IPS-18a (cell line): ENCODE measurements around the gene CPAMD8.
"Not testable (repeated sequence)": the region's sequence is repeated elsewhere in the genome, so short reads cannot be mapped to it uniquely, and the experiment has no call there.

Experiments
- H3K27ac ChIP-seq: one replicate; pipeline ENCODE4 v1.5.1; 2013; ENCODE audit warnings: low read length
- H3K27me3 ChIP-seq: one replicate; pipeline ENCODE4 v1.6.1; 2013; ENCODE audit warnings: mild to moderate bottlenecking, low read length; ENCODE audit not compliant: control insufficient read depth, insufficient read depth
- H3K36me3 ChIP-seq: one replicate; pipeline ENCODE4 v1.6.1; 2013; ENCODE audit warnings: low read depth, low read length; ENCODE audit not compliant: control insufficient read depth
- H3K4me1 ChIP-seq: one replicate; pipeline ENCODE4 v1.6.1; 2013; ENCODE audit warnings: low read depth, low read length; ENCODE audit not compliant: control insufficient read depth
- H3K4me3 ChIP-seq: one replicate; pipeline ENCODE4 v1.5.1; 2013; ENCODE audit warnings: low read length
- H3K9ac ChIP-seq: one replicate; pipeline ENCODE4 v1.6.1; 2013; ENCODE audit warnings: mild to moderate bottlenecking, low read length, moderate library complexity
- H3K9me3 ChIP-seq: one replicate; pipeline ENCODE4 v1.6.1; 2013; ENCODE audit warnings: low read depth, low read length; ENCODE audit not compliant: control insufficient read depth

The CPAMD8 gene

DNA sequence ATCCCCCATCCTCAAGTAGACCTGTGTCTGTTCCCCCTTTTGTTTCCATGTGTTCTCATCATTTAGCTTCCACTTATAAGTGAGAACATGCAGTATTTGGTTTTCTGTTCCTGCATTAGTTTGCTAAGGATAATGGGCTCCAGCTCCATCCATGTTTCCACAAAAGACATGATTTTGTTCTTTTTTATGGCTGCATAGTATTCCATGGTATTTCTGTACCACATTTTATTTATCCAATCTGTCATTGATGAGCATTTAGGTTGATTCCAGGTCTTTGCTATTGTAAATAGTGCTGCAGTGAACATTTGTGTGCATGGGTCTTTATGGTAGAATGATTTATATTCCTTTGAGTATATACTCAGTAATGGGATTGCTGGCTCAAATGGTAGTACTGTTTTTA is 68.3 kb downstream of the CPAMD8 start:
- not testable (repeated sequence) for H3K36me3 ChIP-seq, H3K27ac ChIP-seq, H3K27me3 ChIP-seq, H3K9ac ChIP-seq, H3K4me3 ChIP-seq, H3K4me1 ChIP-seq, H3K9me3 ChIP-seq

DNA sequence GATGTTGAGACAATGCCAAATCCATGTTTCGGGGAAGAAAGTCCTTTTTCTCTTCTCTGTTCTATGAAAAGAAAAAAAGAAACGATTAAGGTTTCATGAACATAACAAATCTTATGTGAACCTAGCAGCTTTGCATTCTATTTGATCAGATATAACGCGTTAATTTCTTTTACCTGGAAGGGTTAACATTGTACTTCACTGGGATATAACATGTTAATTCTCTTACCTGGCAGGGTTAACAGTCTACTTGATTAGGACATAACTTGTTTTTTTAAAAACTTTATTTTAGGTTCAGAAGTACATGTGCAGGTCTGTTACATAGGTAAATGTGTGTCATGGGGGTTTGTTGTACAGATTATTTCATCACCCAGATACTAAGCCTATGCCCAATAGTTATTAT is 68.8 kb downstream of the CPAMD8 start:
- Histone ChIP-seq H3K9me3 (no peaks in the 10 kb centered on the region), H3K9ac (no peak overlapping the region), H3K4me3 (no peak overlapping the region), H3K4me1 (peaks cover 4% of the 10 kb centered on the region), H3K27me3 (no peaks in the 10 kb centered on the region), H3K27ac (no peak overlapping the region), H3K36me3 (no peaks in the 10 kb centered on the region)

DNA sequence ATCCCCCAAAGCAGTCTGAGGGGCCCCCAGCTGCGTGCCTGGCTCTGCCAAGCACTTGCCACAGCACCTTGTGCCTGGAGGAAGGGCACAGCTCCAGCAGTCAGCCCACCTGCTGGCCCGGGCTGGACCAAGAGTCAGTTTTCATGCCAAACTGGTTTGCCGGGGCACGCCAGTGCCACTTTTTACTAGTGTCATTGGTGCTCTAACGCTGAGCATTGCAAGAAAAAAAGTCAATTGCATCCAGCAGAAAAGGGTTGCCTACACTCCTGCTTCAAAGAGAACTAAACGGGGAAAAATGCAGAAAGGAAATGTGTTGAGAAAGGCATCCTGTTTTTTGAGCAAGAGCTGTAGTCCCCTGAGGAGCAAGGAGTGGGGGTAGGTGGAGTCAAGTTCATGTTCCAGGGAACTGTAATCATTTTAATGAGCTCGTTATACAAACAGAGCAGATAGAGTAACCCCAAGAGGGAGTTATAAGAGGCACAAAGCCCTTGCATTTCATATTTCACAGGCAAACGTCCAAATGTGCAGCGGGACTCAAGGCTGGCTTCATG is 69.4 kb downstream of the CPAMD8 start:
- H3K9ac ChIP-seq, result no peak overlapping the region
- H3K4me3 ChIP-seq, result no peak overlapping the region

DNA sequence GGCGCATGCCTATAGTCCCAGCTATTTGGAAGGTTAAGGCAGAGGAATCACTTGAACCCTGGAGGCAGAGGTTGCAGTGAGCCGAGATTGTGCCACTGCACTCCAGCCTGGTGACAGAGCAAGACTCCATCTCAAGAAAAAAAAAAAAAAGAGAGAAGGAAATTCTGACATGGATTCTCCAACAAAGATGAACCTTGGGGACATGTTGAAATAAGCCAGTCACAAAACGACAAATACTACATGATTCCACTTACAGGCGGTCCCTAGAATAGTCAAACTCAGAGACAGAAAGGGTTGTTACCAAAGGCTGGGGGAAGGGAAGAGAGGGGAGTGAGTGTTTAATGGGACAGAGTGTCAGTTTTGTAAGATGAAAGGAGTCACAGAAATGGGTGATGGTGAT is 71.4 kb downstream of the CPAMD8 start:
- Histone ChIP-seq H3K4me1 (no peaks in the 10 kb centered on the region), H3K4me3 (no peak overlapping the region), H3K27ac (no peak overlapping the region), H3K9me3 (no peaks in the 10 kb centered on the region), H3K27me3 (no peaks in the 10 kb centered on the region), H3K9ac (no peak overlapping the region), H3K36me3 (no peaks in the 10 kb centered on the region)

More for the DNA sequence above, 69.4 kb downstream of the CPAMD8 start:
- H3K27ac ChIP-seq, result no peak overlapping the region
- no peaks in the 10 kb centered on the region for H3K9me3 ChIP-seq
- H3K4me1 ChIP-seq, result peaks cover 4% of the 10 kb centered on the region
- no peaks in the 10 kb centered on the region for H3K36me3 ChIP-seq
- no peaks in the 10 kb centered on the region for H3K27me3 ChIP-seq

DNA sequence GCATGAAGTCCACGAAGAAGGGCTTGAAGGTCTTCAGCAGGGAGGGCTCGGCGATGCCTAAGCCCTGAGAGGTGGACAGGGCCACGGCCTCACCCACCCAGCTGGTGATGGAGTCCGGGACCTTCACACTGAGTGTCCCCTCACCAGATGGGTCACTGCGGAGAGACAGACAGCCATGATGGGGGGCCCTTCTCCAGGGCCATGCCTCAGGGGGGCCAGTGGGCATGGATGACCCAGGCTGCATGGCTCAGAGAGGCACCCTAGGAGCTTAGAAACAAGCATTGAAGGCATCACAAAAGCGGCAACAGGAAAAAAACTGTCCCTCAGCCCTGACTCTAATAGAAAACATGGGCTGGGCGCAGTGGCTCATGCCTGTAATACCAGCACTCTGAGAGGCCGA is 74.6 kb downstream of the CPAMD8 start:
- Histone ChIP-seq H3K9me3 (no peaks in the 10 kb centered on the region), H3K4me1 (no peaks in the 10 kb centered on the region)

DNA sequence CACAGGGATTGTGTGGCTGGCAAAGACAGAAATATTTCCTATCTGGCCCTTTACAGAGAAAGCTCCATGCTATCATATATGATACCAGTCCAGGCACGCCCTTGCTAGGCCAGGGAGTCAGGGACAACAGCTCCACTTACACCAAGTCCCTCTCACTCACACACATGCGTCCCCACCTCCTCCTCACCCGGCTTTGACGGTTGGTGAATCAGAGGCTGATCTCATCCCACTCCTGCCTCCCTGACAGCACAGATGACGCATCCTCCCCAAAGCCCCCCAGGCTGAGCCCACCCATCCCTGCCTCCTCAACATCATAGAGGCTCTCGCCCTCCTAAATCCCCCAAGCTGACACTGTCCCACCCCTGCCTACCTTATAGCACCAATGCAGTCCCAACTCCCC is 75.1 kb downstream of the CPAMD8 start:
- no peak overlapping the region for H3K9ac ChIP-seq
- H3K9me3 ChIP-seq, result no peaks in the 10 kb centered on the region
- H3K36me3 ChIP-seq, result no peaks in the 10 kb centered on the region
- no peak overlapping the region for H3K4me3 ChIP-seq
- no peaks in the 10 kb centered on the region for H3K27me3 ChIP-seq
- H3K27ac ChIP-seq, result no peak overlapping the region
- no peaks in the 10 kb centered on the region for H3K4me1 ChIP-seq

More for the DNA sequence above, 74.6 kb downstream of the CPAMD8 start:
- no peaks in the 10 kb centered on the region for H3K36me3 ChIP-seq
- H3K9ac ChIP-seq, result no peak overlapping the region
- H3K4me3 ChIP-seq, result no peak overlapping the region
- no peaks in the 10 kb centered on the region for H3K27me3 ChIP-seq
- no peak overlapping the region for H3K27ac ChIP-seq

DNA sequence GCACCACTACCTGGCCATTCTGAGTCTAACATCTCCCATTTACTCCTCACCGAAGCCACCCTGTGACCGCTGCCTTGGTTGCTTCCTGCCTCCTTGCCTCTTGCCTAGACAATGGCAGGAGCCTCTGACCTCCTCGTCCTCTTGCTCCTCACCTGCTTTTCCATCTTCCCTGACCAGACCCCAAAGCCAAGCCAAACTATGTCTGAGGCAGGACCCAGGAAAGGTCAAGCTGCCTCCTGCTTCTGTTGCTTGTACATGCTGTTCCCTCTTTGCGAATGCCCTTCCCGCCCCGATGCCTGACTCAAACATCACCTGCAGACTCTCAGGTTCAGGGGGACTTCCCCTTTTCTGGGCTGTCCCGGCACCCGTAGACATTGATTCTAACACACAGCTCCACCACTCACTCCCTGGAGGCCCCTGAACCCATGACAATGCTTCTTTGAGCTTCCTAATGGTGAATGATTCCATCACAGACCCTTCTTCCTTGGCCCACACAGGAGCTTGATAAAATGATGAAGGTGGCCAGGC is 77.0 kb downstream of the CPAMD8 start:
- Histone ChIP-seq H3K36me3 (no peaks in the 10 kb centered on the region), H3K4me3 (no peak overlapping the region), H3K9me3 (no peaks in the 10 kb centered on the region), H3K4me1 (no peaks in the 10 kb centered on the region), H3K27me3 (no peaks in the 10 kb centered on the region), H3K27ac (no peak overlapping the region), H3K9ac (no peak overlapping the region)

DNA sequence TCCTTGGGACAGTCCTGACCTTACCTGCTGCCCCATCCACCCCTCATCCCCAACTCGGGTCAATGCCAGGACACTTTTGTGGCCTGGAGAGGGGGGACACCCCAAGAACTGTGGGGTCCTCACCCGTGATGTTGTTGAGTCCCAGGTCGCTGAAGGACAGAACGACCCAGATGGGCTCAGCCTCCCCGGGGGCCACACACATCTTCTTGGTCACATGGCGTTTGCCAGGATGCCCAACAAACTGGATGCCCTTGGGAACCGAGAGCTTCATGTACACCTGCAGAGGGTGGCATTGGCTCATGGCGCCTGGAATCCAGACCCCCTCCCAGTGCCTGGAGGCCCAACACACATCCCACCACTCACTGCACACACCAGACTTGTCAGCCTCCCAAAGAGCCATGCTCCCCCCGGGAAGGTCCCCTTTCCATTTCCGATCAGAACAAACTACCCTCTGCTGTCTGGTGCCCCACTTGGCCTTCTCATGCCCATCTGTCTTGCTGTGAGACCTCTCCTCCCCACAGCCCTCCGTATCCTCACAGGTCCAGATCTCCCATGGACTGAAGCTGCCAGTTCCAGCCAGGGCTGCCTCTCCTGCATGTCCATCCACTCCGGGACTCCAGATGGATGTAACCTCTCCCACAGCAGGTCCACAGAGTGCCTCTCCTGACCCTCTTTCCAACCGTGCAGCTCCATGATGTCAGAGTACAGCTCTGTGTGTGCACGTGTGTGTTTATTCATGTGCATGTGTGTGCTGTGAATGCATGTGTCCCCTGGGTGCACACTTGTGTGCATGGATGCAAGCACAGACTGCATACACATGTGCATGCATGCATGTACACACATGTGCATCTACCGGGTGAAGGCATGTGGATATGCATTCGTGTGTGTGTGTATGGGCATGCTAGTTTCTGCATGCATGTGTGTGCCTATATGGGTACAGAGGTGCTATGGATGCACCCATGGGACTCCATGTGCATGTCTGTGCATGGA is 79.4 kb downstream of the CPAMD8 start:
- H3K4me3 ChIP-seq, result no peak overlapping the region
- no peak overlapping the region for H3K9ac ChIP-seq
- no peak overlapping the region for H3K27ac ChIP-seq
- H3K27me3 ChIP-seq, result no peaks in the 10 kb centered on the region
- no peaks in the 10 kb centered on the region for H3K36me3 ChIP-seq
- H3K9me3 ChIP-seq, result no peaks in the 10 kb centered on the region
- H3K4me1 ChIP-seq, result no peaks in the 10 kb centered on the region

DNA sequence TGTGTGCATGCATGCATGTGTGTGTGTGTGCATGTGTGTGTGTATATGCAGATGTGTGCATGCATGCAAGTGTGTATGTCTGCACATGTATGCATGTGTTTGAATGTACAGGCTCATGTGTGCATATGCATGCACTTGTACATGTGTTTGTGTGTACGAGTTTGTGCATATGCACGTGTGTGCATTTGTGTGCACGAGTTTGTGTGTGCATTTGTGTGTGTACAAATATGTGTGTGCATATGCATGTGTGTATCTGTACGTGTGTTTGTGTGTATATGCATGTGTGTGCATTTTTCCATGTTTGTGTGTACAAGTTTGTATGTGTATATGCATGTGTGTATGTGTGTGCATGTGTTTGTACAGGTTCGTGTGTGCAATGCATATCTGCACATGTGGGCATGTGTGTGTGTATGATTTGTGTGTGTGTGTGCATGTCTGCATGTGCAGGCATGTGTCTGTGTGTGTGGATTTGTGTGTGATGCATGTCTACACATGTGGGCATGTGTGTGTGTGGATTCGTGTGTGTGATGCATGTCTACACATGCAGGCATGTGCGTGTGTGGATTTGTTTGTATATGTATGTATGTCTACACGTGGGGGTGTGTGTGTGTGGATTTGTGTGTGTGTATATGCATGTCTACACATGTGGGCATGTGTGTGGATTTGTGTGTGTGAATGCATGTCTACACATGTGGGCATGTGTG is 80.7 kb downstream of the CPAMD8 start:
- H3K36me3 ChIP-seq, result no peaks in the 10 kb centered on the region
- H3K9ac ChIP-seq, result no peak overlapping the region
- H3K27ac ChIP-seq, result no peak overlapping the region
- H3K9me3 ChIP-seq, result no peaks in the 10 kb centered on the region
- no peak overlapping the region for H3K4me3 ChIP-seq
- no peaks in the 10 kb centered on the region for H3K4me1 ChIP-seq
- H3K27me3 ChIP-seq, result no peaks in the 10 kb centered on the region

DNA sequence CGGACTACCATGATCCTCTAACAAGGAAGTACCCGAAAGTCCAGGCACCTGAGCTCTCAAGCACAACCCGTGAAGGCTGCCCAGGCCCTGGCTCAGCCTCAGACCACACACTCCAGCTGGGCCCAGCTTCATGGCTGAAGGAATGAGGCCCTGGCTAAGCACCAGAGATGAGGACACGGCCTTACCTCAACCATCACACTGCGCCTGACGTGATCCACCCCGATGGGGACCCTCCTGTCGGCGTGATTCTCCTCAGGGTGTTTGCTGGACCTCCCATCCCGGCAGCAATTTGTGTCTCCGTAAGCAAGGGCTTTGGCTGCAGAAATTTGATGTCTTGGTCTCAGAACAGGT is 81.3 kb downstream of the CPAMD8 start:
- Histone ChIP-seq H3K9me3 (no peaks in the 10 kb centered on the region), H3K27ac (no peak overlapping the region), H3K4me3 (no peak overlapping the region), H3K27me3 (no peaks in the 10 kb centered on the region), H3K36me3 (no peaks in the 10 kb centered on the region), H3K4me1 (no peaks in the 10 kb centered on the region), H3K9ac (no peak overlapping the region)

DNA sequence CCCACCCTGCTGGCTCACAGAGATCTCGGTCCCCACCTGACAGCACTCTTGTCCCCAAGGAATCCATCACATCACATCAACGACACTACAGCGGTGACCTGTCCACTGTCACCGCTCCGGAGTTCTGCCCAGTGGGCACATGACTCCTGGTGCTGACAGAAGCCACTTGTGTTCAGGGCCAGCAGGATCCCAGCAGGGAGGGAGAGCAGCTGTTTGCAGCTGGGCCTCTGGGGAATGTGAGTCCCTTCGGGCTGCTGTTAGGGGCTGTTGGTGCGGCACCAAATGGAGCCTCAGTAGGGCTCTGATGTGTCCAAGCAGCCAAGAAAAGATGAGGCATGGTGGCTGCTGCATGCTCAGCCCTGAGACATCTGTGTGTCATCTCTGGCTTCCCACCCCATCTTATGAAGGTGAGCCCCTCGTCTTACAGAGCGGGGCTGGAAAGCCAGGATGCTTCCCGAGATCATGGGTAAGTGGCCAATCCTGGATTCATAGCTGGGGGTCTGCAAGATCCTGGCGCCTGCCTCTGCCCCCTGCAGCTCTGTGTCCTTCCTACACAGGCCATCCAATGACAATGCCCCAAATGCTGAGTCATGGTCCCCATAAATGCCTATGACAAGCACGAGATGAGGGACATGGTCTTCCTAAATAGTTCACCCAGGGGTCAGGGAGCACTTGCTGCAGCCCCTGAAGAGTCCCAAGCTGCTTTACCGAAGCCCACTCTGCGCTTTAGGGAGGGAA is 81.8 kb downstream of the CPAMD8 start:
- H3K4me3 ChIP-seq, result no peak overlapping the region
- H3K36me3 ChIP-seq, result no peaks in the 10 kb centered on the region
- no peaks in the 10 kb centered on the region for H3K9me3 ChIP-seq
- no peak overlapping the region for H3K9ac ChIP-seq
- H3K4me1 ChIP-seq, result no peaks in the 10 kb centered on the region
- H3K27ac ChIP-seq, result no peak overlapping the region
- H3K27me3 ChIP-seq, result no peaks in the 10 kb centered on the region
